Measurements from ENCODE around the gene TMCC2. TPM values are rescaled to one million over a fixed set of nuclear protein-coding genes. Genes with fewer than 3 reads are reported as not detected.
"Not testable (repeated sequence)": the region's sequence is repeated elsewhere in the genome, so short reads cannot be mapped to it uniquely, and the experiment has no call there.

Gene TMCC2, protein sequence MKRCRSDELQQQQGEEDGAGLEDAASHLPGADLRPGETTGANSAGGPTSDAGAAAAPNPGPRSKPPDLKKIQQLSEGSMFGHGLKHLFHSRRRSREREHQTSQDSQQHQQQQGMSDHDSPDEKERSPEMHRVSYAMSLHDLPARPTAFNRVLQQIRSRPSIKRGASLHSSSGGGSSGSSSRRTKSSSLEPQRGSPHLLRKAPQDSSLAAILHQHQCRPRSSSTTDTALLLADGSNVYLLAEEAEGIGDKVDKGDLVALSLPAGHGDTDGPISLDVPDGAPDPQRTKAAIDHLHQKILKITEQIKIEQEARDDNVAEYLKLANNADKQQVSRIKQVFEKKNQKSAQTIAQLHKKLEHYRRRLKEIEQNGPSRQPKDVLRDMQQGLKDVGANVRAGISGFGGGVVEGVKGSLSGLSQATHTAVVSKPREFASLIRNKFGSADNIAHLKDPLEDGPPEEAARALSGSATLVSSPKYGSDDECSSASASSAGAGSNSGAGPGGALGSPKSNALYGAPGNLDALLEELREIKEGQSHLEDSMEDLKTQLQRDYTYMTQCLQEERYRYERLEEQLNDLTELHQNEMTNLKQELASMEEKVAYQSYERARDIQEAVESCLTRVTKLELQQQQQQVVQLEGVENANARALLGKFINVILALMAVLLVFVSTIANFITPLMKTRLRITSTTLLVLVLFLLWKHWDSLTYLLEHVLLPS
- 1 to 10 TPM; 6.3 to 8.3 (median 7.6) TPM for polyA plus RNA-seq (ENCODE audit: insufficient read length in 4 of 4)

DNA sequence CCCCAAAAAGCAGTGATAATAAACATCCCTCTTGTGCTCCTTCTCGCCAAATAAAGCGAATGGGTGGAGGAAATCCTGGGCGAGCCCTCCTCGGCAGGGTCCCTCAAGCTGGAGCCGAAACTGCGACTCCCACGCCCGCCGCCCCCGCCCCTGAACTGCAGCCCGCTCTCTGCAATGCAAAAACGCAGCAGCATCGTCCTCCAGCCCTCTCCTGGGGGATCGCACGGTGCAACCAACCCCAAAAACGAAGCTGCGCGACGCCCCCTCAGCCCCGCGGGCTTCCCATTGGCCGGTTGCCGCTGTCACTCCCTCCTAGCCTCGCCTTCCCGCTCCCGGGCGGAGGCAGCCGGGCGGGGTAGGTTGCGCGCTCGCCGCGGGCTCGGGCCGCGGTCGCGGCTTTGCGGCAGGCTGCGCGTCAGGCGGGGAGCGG is at the start of gene TMCC2:
Gene TMCC2, plus strand, starts transcription at position 363 of the 430 bp plus-strand sequence. CDS start 619 bp downstream, outside the sequence.
- peak; percentile 83 to 90 (median 88) for DNase-seq (ENCODE audit: low read depth in 4 of 4, low spot score in 3 of 4)

DNA sequence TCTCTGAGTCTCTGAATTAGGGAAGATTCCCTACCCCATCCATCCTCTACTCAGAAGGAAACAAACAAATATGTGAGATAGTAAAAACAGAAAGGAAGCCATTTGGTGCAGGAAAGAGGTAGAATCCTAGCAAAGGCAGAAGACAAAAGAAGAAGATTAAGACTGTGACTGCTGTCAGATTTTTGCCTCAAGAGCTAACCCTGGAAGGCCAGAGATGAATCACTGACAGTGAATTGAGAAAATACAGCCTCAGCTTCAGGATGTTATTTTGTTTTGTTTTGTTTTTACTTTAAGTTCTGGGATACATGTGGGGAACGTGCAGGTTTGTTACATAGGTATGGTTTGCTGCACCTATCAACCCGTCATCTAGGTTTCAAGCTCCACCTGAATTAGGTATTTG is 47.9 kb upstream of the TMCC2 start:
- DNase-seq (ENCODE audit: low read depth in 4 of 4, low spot score in 3 of 4), result no peak

GRCh38 chr1:205180331-205180730 is 47.4 kb upstream of the TMCC2 start:
- not testable (repeated sequence) for DNase-seq (ENCODE audit: low read depth in 4 of 4, low spot score in 3 of 4)

DNA sequence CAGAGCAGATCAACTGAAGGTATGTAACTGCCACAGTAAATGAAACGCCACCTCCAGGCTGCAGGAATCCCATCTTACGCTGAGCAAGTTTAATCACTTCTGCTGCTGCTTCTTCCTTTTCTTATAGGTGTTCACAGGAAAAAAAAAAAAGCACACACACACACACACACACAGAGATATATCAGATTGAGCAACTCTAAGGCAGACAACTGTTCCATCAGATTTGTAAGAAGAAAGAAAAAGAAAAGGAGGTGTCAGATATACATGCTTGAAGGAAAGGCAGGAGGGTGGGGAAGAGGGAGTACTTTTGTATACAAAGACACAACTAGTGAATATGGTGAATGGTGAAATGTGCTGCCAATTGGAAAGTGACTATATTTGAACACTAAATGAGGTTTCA is 44.8 kb upstream of the TMCC2 start:
- no peak for DNase-seq (ENCODE audit: low read depth in 4 of 4, low spot score in 3 of 4)

GRCh38 chr1:205183676-205184335 is 43.9 kb upstream of the TMCC2 start:
- DNase-seq (ENCODE audit: low read depth in 4 of 4, low spot score in 3 of 4), result no peak

DNA sequence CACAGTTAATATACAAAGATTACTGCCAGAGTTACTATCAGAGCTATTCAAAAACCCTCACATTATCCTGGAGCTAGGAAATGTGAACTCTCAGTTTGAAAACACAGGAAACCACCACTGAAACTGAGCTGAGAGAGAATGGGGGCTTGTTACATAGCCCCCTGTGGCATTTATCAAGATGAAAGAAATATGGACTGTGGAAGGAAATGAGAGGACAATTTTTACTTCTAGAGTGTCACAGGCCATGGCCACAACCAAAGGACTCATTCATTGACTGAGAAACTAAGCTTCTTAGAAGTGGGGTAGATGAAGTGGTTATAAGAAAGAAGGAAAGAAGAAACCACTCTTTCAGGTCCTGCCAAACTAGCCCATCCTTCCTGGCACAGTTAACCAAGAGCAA is 41.6 kb upstream of the TMCC2 start:
- no peak for DNase-seq (ENCODE audit: low read depth in 4 of 4, low spot score in 3 of 4)

- no peak for DNase-seq (ENCODE audit: low read depth in 4 of 4, low spot score in 3 of 4)
These were observed 40.3 kb upstream of the TMCC2 start for GRCh38 chr1:205187420-205187819.

GRCh38 chr1:205188098-205188497 is 39.6 kb upstream of the TMCC2 start:
- no peak for DNase-seq (ENCODE audit: low read depth in 4 of 4, low spot score in 3 of 4)

DNA sequence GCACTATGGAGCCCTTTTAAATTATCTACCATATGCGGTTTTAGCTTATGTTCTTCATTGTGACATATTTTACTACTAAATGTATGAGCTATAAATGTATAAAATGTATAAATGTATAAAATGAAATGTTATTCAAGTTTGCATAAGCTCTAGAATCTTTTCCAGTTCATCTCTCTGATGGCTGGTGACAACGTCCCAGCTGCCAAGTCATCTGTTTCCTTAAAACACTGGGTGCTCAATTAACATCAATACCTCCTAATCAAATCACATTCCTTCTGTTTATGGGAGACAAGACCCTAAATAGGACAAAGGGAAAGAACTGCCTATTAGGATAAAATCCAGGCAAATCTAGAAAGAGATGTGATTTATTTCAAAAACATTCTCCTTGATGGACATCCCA is 39.1 kb upstream of the TMCC2 start:
- no peak for DNase-seq (ENCODE audit: low read depth in 4 of 4, low spot score in 3 of 4)

DNA sequence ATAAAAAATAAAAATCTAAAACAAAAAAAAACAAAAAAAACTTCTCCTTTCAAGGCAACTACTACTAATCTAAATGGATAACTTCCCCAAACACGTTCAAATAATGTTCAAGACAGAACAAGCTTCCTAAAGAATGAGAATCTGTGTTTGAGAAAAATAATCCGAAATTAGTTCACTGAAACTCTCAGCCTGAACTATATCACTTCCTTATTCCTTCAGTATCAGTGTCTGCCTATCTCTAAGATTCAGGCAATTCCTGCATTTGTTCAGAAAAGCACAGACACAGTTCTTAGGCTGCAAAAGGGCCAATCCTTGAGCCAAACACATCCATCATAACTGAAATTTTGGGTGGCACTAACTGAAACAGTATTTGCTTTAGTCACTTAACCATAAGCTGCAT is 38.6 kb upstream of the TMCC2 start:
- DNase-seq (ENCODE audit: low read depth in 4 of 4, low spot score in 3 of 4), result no peak

DNA sequence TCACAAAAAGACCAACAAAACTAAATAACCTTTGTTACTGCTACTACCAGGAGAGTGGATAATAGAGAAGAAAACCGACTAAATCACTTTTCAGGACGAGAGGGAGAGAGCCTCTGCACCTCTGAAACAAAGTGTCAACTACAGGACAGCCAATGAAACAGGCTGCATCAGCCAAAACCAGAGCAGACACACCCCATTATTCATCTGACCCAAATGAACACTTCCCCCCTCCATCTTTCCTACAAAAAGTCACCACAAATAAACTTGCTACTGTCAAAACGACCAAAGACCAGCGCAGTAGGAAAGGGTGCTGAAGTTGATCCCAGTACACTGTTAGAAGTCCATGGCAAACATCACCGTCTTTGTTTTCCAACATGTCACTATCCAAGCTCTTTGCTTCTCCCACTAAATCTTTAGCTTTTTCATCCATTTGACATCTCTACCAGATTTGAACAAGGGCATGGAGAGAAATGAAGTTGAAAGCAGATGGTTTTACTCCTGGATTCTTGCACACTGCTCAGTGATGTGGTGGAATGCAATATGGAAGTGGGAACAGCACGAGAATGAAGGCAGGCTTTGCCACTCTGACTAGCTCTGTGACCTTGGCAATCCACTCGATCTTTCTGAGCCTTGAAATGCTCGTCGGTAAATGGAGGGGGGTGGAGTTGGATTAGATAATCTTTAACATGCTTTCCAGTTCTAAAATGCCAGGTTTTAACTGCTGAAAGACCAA is 36.7 kb upstream of the TMCC2 start:
- no peak for DNase-seq (ENCODE audit: low read depth in 4 of 4, low spot score in 3 of 4)

DNA sequence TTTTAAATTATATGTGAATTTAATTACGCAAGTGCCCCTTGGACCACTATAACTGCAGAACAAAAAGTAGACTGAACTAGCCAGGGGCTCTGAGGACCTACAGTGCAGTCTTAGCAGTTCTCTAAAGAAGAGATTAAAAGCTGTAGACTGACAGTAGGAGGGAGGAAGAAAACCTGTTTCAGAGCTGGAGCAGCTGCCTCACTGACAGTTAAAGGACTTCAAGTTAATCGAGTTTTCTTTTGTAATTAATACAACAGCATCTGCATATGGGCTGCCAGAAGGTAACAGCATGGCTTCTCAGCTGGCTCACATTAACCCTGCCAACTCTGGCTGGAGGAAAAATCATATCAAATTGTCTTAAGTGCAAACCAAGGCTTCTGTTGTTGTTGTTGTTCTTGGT is 36.1 kb upstream of the TMCC2 start:
- no peak for DNase-seq (ENCODE audit: low read depth in 4 of 4, low spot score in 3 of 4)

DNA sequence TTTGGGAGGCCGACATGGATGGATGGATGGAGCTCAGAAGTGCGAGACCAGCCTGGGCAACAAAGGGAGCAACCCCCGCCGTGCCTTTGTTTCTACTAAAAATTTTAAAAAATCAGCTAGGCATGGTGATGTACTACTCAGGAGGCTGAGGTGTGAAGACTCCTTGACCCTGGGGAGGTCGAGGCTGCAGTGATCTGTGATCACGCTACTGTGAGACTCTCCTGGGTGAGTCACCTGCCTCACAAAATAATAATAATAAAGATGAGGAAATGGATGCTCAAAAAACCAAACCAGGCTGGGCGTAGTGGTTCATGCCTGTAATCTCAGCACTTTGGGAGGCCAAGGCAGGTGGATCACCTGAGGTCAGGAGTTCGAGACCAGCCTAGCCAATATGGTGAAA is 35.5 kb upstream of the TMCC2 start:
- no peak for DNase-seq (ENCODE audit: low read depth in 4 of 4, low spot score in 3 of 4)

DNA sequence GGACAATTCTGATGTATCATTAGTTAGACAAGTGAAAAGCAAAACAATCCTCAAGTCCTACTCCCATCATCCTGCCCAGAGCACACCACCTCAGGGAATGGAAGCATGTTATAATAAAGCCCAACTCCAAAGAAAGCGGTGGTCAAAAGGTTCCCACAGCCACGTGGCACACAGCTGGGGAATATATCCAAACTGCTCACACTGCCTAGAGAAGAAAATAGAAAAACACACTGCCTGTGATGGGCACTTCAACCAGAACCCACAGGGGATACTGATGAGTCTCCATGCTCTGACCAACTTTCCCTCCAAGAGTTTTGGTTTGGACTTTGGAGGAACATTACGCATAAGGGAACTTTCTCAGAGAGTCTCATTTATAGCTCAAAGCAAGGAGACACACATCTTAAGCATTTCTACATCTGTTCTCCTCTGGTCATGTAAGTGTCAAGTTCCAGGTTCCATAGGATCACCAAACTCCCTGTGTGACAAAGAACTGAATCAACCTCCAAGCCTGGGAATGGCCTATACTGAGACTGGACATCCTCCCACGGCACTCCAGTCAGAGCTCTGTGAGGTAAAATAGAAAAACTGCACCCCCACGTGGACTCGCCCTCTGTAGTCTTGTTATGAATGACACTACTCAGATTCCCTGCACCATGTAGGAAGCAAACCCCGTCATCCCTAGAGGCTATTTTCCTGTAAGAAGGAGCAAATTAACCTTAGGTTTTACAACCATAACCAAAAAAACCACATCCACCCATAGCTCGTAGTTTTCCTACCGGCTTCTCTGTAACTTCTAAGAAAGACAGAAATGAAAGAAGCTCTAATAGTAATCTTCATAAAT is 28.4 kb upstream of the TMCC2 start:
- no peak for DNase-seq (ENCODE audit: low read depth in 4 of 4, low spot score in 3 of 4)

DNA sequence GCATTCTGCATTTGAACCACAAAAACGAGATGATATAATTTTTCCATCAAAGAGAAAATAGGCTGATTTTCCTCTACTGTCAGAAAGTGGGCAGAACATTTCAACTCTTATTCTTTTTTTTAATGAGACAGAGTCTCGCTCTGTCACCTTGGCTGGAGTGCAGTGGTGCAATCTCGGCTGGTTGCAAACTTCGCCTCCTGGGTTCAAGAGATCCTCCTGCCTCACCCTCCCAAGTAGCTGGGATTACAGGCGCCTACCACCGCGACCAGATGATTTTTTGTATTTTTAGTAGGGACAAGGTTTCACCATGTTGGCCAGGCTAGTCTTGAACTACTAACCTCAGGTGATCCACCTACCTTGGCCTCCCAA is 27.8 kb upstream of the TMCC2 start:
- no peak for DNase-seq (ENCODE audit: low read depth in 4 of 4, low spot score in 3 of 4)

DNA sequence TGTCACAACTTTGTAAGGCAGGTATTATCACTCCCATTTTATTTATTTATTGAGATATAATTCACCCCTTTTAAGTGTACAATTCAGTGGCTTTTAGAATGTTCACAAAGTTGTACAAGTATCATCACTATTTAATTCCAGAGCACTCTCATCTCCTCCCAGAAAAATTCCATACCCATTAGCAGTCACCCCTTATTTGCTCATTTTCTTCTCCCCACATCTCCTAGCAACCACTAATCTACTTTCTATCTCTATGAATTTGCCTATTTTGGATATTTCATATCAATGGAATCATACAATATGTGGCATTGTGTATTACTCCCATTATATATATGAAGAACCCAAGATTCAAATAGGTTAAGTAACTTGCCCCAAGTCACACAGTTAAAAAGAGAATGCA is 23.2 kb upstream of the TMCC2 start:
- no peak for DNase-seq (ENCODE audit: low read depth in 4 of 4, low spot score in 3 of 4)

- no peak for DNase-seq (ENCODE audit: low read depth in 4 of 4, low spot score in 3 of 4)
These were observed 22.7 kb upstream of the TMCC2 start for GRCh38 chr1:205205055-205205454.

DNA sequence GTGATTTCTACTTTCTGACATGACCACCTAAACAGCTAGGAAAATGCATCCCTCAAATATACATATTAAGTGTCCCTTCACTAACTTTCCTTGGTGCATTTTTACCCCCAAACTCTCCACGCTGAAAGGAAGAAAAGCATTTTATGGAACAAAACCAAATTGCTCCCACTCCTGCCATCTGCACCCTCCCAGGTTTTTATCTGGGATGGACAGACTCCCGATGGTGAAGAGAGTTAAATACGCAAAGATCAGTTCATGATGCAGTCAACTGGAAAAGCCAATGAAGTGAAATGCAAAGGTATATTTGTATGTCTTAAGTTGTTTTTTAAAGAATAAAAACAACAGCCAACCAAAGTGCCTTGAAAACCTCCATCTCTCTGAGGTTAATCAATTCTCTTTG is 18.9 kb upstream of the TMCC2 start:
- no peak for DNase-seq (ENCODE audit: low read depth in 4 of 4, low spot score in 3 of 4)

- DNase-seq (ENCODE audit: low read depth in 4 of 4, low spot score in 3 of 4), result no peak
These were observed 17.0 kb upstream of the TMCC2 start for GRCh38 chr1:205210756-205211168.
